Occipital lobe (tissue), 3 donors: ENCODE data around the gene RFC4. TPM values are rescaled to one million over a fixed set of nuclear protein-coding genes. Genes with fewer than 3 reads are reported as not detected.

ENCODE experiments used
- DNase-seq: peaks from one replicate; lab custom pipeline; 2025; lab: John Stamatoyannopoulos, UW
- small RNA-seq: library from RNA; depleted of rRNA; stranded (forward); fragments of <200 nt; gene quantifications from one replicate; pipeline ENCODE3, GENCODE V24; 2014
- total RNA-seq: library from RNA; depleted of rRNA; stranded (reverse); fragments of >200 nt; gene quantifications from one replicate; pipeline ENCODE4 v1.2.3, GENCODE V29; 2014

The RFC4 gene
- total RNA-seq, 1 donor from 2014 or later: 29.8 TPM

DNA sequence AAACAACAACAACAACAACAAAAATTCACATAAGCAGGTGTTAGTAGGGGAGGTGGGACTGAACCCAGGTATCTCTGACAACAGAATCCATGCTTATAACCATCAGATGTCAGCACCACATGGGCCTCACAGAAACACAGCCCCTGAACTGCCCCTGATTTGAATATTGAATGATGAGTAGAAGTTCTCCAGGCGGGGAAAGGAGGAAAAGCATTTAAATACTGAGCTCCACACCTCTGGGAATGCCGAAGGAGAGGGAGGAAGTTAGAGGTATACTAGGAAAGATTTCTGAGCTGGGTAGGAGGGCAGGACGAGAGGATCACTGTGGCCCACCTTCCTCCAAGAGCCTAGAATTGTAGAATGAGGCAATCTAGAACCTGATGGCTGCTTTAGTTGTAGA is 54.8 kb downstream of the RFC4 start:
- DNase-seq: no peak

DNA sequence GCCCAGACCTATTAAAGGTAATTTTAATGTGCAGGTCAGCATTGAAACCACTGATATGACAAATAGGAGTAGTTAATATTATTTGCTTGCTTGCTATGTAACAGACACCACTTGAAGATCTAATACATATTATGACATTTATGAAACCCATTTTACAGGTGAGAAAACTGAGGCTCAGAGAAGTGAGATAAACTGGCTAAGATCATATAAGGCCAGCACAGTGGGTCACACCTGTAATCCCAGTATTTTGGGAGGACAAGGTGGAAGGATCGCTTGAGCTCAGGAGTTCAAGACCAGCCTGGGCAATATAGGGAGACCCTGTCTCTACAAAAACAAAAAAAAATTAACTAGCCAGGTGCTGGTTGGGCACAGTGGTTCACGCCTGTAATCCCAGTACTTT is 56.0 kb downstream of the RFC4 start:
- DNase-seq: no peak

DNA sequence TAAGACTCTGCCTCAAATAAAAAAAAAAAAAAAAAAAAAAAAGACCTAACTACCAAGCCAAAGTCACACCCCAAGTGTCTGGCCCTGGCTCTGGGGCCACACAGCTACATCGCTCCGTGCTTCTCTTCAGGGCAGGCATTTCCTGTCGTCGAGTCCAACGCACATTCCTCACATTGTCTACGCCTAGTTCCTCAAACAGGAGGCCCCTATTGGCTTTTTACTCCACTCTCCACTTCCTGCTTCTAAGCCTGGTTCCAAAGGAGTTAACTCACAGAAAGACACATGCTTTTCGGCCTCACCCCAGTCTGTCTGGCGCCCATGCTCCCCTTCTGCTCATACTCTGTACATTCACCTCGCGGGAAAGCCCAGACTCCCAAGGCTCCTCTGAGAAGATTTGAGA is 60.3 kb downstream of the RFC4 start:
- no peak for DNase-seq

DNA sequence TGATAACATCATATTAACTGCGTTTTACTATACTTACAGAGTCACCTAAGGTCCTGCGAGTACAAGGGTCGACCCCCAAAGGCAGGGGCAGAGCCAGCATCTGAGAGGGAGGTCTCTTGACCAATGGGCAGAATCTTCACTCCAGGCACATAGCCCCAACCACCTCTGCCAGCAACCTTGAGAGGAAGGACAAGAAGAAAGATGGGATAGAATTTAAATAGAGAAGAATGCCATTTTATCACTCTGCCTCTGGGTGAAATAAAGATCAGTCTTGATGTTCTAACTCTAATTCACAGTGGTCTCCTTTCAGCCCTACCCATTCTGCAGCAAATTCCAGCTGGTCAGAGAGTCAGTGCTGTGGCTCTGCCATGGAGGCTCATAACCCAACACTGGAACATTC is 62.6 kb downstream of the RFC4 start:
- DNase-seq: no peak

DNA sequence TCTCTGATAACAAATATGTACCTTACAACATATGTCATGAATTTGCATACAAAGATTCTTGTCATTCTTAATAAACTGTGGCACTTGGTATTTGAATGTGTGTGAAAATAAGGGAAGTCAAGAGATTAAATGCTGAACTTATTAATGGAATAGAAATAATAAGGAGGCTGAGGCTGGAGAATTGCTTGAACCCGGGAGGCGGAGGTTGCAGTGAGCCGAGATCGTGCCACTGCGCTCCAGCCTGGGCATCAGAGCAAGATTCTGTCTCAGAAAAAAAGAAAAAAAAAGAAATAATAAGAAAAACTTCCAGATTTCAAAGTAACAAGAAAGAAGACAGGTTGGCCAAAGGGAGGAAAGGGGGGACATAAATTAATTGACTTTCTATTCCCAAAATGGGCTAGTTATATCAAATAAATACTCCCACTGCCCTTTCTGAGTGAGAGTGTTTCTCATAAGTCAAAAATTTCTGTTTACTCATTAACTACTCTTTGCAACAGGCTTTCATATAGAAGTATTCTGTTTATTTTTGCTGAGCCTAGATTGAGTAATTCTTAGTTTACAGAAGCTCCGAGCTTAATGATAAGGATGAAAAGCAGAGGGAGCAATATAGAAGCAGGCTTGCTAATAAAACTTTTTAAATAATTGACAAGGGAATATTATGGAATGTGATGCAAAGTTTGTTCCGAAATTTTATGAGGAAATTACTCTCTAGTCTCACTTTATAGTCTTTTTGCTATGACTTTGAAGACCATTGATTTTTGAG is 63.5 kb downstream of the RFC4 start:
- no peak for DNase-seq

Small RNA genes lying within 50 kb of the gene (small RNA-seq; reads per million reads assigned to genes)
- not detected for gene RF00092
- not detected for gene RNU6-1105P
- gene SNORA4: not detected
- gene SNORA63: not detected
- not detected for gene SNORA81
- not detected for gene SNORD2

Other genes starting within 250 kb of the RFC4 start
- 37.1 TPM for gene TBCCD1, start 239.1 kb downstream of the RFC4 start, total RNA-seq
- 34.9 TPM for gene DNAJB11, start 235.8 kb downstream of the RFC4 start, total RNA-seq
- 0.47 TPM for gene AHSG, start 193.4 kb downstream of the RFC4 start, total RNA-seq
- not detected for gene FETUB, start 166.1 kb downstream of the RFC4 start, total RNA-seq
- not detected for gene HRG, start 140.5 kb downstream of the RFC4 start, total RNA-seq
- gene KNG1, start 89.1 kb downstream of the RFC4 start, total RNA-seq: not detected
- gene EIF4A2, start 22.9 kb downstream of the RFC4 start, total RNA-seq: 1,423 TPM
- not detected for gene ADIPOQ, start 36.2 kb upstream of the RFC4 start, total RNA-seq
- 39.6 TPM for gene ST6GAL1, start 124.0 kb upstream of the RFC4 start, total RNA-seq